HG03432 (cell line): ENCODE data around the gene SLC25A21.

Experiments used
- ATAC-seq: cut with Tn5 transposase; IDR thresholded peaks from one replicate; pipeline ENCODE4 v1.9.1; 2021; ENCODE audit warnings: mild to moderate bottlenecking, moderate library complexity; ENCODE audit not compliant: unreplicated experiment

SLC25A21 gene

DNA sequence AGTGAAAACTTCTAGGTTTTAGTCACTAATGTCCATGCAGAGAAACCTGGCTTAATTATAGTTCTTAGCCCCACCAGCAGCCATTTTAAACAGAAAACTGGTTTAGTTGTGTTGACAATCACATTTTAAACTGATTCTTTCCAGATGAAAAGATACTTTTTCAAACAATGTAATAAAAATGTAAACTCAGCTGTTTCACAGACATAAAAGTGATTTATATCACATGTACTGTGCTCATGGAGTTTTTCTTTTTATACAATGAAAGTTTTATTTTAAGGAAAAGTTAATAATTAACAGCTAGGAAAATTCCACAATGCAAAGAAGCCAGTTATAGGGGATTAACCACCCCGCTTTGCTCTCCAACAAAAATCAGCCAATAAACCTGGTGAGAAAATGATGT lies 381.0 kb downstream of the SLC25A21 start:
- ATAC-seq, result no peak

DNA sequence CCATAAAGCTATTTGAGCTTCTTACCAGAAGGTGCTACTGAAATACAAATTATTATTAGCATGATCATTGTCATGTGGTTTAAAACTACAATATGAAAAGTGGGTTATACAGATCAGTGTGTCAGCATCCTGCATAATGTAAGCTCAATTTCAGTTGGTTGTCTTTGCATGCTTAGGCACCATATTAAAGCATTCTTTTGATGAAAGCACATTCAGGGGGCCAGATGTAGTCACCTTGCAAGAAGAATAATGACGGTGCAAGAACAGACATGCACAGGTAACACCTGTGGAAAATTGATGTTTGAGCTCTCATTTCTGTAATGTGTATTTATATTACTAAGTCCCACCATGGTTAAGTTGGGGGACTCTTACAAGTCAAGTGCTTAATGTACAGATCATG lies 386.9 kb downstream of the SLC25A21 start:
- no peak for ATAC-seq

DNA sequence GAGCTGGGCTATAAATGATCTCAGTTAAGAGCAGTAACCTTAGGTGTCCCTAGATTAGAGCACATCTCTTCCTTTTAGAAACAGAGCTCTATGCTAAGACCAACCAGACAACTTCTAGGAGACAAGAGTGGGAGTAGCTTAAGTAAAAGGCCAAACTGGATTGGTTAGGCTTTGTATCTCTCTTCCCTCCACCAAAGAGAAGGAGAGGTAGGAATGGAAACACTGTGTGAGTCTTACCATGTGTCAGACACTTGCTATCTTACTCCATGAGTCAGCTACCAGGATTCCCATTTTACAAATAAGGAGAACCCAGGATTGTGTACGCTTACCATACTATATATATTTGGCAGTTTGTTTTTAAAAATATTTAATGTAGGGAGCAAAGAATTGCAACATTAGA lies 387.9 kb downstream of the SLC25A21 start:
- no peak for ATAC-seq

DNA sequence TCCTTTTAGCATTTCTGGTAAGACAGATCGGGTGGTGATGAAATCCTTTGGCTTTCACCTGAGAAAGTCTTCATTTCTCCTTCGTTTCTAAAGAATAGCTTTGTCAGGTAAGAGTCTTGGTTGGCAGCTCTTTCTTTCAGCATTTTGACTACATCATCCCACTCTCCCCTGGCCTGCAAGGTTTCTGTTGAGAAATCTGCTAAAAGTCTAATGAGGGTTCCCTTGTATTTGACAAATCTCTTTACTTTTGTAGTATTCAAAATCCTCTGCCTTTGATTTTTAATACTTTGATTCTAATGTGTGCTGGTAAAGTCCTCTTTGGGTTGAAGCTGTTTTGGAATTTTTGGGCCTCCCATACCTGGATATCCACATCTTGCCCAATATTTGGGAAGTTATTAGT lies 390.5 kb downstream of the SLC25A21 start:
- no peak for ATAC-seq

DNA sequence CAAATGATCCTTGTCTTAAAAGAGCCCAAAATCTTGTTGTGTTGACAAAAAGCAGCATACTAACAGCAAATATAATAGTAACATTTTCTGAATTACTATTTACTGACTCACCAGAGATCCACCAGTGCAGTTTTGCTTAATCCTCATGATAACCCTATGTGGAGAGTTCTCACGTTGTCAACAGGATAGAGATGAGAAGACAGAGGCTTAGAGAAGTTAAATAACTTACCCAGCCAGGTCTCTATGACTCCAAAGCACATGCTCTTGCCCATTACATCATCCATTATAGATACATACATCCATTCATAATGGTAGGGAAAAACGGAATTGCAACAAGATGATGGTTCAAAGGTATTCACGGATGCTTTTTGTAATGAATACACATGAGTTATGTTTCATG lies 398.8 kb downstream of the SLC25A21 start:
- ATAC-seq, result no peak

DNA sequence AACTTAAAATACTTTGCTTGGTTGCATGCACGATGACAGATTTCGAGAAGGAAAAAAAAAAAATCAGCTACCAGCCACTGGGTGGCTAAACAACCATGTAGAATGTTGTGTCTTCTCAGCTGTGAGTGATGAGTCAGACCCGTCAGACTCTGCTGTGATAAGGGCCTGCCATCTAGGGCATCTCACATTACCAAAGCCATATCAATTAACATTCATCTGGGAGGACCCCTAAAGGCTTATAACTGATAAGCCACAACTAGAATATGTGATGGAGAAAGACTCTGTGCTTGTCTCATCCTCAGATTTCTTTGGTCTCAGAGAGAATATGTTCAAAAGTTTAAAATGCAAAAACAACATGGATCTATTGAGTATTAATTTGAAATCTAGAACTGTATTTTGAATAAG lies 399.3 kb downstream of the SLC25A21 start:
- no peak for ATAC-seq

DNA sequence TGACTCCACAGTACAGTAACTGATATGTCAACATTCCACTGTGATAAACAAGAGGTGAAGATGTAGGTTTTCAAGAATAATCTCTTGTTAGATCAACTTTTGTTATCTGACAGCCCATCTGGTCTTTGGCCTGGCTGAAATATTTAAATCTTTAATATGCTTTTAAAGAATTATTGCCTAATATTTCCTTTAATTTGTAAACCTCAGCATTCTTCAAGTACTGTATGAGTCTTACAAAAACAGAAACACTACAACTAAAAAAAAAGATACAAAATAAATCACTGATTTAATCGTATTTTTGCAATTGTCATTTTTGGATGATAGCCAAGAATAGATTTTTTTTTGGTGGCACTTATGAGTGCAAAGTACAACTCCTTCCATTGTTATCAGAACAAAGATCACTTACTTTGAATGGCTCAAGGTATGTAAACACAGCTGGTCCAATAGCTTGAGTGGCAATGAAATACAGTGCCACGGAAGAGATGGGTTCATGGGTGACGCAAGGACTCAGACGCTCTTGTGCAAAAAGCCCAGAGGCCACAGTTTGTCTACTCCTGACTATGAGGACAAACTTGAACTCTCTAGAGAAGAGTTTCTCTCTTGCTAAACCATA lies 401.3 kb downstream of the SLC25A21 start:
- no peak for ATAC-seq

DNA sequence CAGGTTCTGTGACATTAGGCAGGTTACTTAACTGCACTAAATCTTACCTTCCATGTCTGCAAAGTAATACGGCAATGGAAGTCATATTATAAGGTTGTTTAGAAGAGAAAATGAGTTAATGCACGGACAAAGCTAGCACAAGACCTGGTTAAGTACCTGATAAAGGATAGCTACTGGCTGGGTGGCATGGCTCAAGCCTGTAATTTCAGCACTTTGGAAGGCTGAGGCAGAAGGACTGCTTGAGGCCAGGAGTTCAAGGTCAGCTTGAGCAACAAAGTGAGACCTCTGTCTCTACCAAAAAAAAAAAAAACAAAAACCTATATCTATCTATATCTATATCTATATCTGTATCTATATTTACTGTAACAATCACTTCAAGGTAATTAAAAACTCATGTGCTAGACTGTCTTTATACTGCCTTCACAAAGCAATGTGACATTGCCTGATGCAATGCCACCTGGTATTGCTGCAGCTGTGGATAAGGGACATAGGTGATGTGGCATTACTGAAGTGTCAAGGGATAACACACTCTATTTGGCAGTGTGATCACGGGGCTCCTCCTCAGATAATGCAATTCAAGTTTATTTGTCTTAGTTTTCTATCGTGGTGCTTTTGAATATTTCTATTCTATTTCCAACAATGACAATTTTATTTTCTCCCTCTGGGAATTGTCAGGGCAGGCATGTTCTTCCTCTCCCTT lies 403.6 kb downstream of the SLC25A21 start:
- no peak for ATAC-seq

DNA sequence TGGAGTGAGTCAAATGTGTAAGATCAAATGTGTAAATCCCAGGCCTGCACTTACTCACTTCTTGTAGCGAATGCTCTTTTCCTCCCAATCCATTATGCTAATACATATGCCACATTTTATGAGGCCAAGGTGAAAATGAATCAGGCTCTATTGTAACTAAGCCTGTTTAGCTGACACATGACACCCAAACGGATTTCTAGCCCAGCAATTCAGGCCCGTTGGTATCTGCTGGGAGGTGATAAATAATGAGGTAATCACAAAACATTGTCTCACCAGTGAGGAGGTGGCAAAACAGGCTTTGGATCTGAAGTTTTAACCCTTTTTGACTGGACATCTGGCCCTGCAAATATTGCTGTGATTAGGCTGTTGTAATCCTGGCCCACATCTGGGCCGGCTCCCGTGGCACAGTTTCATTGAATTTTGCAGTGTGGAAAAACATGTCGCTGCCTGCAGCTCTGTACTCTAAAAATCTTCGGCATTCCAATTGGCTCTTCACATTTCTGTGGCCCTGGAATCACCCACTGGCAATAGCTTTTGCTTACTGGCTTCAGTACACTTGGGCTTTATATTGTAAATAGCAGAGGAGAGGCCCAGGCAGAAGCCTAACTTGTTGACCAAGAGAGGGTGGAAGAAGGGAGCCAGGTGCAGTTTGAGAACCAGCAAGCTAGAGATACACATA lies 404.7 kb downstream of the SLC25A21 start:
- ATAC-seq, result no peak

DNA sequence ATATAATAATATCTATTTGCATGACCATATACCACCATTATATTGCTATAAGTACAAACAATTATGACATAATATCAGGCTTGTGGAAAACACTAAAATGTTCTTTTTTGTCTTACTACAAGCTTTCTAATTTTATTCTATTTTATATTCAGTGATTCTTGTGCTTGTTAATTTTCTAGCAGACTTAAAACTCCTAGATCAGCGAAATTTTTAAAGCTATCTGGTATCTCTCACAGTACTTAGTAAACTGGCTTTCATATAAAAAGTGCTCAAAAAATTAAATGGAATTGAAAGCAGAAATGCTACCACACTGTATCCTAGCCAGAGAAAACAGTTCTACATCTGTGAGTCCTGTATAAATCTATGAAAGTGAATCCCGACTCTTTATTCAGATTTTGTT lies 405.4 kb downstream of the SLC25A21 start:
- ATAC-seq, result no peak

DNA sequence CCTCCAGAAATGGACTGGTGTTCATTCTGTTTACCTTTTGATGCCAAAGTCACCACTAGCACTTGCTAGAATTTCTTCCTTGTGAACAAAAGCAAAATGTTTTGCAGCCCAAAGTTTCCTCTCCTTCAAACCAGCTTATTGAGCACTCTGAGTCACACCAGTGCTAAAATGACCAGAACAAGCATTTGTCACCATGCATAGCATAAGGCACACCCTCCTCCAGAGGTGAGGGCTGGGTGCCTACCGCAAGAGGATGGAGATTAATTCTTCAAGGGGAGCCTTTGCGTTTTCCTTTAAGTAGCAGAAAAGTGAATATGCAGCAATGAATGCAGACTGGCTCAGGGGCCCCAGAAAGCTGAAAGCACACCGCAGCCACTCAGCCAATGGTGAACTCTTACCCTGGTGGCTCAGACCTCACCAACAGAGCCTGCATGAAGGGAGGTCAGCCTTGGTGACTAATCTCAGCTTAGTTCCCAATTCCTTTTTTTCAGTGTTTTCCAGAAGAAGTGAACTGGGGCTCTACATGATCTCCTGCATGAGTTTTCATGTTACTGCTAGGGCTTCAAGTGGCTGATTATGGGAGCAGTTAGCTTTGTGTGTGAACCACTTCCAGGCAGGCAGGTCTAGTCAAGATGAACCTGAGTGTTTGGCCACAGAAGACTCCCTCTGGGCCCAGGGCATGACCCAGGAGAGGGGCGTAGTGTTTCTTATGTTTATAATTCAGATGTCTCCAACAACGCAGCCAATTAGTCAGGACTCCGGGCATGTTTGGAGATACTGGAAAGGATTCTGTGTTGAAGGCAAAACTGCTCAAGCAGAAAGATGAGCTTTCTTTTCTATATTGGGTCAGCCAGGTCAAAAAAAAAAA lies 414.4 kb downstream of the SLC25A21 start:
- no peak for ATAC-seq

DNA sequence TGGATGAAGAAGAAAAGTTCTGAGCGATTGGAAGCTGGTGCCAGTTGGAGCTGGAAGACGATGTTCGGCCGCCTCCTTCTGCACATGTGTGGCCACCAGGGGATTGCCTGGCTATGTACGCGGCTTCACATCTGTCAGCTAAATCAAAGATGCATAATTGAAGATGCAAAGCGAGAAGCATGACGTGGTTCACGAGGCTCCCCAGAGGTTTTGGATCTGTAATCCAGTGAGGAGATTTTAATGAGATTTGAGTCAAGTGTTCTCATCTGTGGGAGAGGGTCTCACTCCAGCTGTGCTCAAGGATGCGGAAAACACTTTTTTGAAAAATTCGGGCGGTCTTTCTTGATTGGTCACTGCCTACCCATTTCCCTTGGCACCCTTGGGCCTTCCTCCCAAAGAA lies 416.2 kb downstream of the SLC25A21 start:
- no peak for ATAC-seq

DNA sequence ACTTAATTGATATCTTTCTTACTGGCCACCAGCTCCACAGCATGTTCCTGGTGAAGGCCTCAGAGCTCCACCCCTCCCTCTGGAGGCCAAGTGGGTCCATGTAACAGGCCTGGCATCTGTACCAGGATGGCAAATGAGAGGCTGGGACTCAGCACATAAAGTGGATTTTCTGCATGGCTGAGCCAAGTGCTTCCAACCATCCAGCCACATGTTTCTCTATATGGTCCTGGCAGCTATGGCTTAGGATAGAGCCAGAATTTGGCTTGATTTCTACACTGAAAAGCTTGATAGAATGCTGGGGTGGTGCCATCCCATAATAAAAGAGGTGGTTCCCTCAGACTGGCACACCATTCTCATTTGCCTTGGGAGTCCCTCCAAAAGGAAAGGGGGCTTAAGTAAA lies 416.6 kb downstream of the SLC25A21 start:
- ATAC-seq, result no peak

DNA sequence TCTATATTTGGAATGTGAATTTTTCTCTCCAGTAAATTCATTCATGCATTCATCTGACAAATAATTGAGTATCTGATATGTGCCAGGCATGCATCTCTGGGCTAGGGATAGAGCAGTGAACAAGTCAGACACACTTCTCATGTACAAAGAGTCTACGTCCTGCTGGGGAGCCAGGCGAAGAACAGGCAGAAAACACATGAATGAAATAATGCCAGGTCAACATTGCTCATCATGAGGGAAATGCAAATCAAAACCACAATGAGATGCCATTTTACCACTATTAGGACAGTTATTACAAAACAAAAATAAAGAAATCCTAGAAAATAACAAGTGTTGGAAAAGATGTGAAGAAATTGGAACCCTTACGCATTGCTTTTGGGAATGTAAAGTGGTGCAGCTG lies 420.5 kb downstream of the SLC25A21 start:
- no peak for ATAC-seq

DNA sequence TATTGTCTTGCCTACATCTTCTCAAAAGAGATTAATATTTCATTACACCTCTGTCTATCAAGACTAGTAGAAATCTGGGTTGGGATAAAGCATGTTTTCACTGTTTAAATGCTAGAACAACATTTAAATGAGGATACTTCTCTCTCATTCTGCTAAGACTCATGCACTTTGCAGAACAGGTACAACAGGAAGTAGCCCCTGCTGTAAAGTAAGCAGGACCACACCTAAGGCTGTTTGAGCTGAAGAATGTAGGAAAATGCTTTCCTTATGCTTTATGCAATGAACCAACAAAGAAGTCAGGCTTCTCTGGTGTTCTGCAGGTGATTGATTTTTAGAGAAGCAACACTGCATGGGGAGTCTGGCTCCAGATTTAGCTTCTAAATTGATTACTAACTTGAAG lies 421.3 kb downstream of the SLC25A21 start:
- ATAC-seq, result no peak

DNA sequence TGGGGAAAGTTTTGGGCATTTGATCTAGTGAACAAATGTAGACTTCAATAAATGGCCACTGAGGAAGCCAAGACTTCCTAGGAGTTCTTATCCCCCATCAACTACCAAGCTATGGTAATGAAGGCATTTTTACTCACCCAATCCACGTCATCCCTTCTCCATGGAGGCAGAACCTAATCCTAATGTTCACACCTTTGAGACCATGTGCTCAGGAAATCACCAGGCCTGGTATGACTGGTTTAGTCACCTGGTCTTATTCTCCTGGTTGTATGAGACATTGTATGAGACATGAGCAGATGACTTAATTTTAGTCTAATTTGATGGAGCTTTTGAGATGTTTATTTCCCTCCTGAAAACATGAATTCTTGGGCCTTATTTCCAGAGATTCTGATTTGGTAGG lies 422.2 kb downstream of the SLC25A21 start:
- no peak for ATAC-seq

DNA sequence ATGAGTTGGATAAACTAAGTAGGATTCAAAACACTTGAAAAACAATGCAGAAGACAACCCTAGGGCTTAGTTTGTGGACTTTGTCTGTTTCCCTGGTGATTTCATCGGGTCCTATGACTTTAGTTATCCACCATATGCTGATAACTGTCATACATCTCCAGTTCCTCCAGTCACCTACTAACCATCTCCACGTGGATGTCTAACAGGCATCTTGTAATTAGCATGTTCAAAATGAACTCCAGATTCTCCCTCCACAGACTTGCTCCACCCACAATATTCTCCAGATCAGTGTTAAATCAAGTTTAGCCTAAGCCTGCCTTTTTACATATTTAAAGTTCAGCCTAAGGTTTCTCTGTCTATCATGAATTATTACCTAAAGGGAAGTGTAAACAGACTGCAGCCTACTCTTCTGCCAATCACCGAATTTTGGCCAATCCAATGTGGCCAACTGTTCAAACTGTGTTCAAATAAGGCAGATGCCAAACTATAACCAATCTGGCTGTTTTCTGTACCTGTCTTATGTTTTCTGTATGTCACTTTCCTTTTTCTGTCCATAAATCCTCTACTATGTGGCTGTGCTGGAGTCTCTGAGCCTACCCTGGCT lies 423.7 kb downstream of the SLC25A21 start:
- no peak for ATAC-seq

DNA sequence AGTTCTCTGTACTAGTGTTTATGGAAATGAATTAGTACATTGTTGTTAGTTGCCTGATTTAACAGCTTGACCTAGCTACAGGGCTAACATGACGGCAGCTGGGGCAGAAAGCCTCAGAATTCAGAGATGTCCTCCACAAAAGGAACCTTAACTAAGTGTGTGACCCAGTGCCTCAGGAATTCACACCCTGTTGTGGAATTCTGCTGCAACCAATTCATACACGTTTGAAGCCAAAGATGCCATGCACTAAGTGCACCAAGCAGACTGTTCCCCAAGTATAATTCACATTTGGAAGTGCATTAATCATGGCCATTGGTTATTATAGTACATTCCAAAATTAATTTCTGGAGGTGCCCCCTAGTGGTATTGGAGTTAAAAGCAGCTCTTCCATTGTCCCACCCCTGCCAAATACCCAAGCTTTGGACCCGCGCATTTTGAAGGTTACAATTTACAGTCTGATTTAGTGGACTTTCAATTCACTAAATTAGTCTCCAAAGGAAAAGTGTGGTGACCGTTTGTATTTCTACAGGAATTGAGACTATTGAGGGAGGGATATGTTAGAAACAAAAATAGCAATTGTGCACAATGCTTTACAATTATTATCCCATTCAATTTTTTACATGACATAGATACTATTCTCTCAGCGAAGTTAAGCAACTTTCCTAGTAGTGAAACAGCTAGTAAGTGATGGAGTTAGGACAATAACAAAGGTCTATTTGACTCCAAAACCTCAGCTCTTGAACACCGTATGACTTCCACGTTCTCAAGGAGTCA lies 424.8 kb downstream of the SLC25A21 start:
- ATAC-seq, result no peak

DNA sequence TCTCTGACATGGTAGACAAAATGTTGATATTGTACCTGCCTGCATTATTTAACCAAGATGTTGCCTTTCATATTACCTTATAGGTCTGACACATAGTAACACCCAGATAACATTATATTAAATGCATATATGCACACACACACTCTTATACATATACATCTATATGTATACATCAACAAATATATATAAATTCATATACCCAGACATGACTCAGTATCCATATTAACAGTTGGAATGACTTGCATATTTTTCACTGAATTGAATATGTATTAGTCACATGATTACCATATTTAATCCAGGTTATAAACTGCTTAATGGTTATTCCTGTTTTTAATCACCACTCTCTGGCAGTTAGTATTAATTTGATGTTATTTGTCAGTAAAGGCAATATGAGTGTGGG lies 425.5 kb downstream of the SLC25A21 start:
- ATAC-seq, result no peak

DNA sequence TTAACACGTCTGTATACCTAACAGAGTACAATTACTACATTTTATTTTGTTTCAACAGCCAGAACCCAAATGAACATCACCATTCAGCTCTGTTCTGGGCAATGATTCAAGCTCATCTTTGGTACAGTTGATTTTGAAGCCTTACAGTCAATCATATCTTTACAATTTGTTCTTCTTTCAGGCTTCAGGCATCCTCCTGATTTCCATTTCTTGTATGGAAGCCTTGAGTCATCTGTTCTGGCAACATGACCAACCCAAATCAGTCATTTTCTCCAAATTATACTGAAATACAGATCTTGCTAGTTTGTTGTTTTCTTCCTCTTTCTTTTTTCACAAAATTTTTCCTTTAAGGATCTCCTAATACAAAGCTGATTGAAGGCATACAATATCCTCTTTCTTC lies 430.5 kb downstream of the SLC25A21 start:
- ATAC-seq, result no peak
